ENCODE measurements around the gene GRIK4. TPM values are rescaled to one million over a fixed set of nuclear protein-coding genes. Genes with fewer than 3 reads are reported as not detected.

The GRIK4 gene
- total RNA-seq, 1 donor from 2014 or later, result not detected

GRCh38 chr11:120703358-120704152 lies 192.0 kb downstream of the GRIK4 start:
- peaks cover 5% of the 10 kb centered on the region for H3K27me3 Mint-ChIP-seq
- H3K4me1 Mint-ChIP-seq (ENCODE audit: low read depth), result no peaks in the 10 kb centered on the region
- H3K4me3 Mint-ChIP-seq (ENCODE audit: low read depth), result no peak overlapping the region
- DNase-seq (ENCODE audit: low spot score, unreplicated experiment), result no peak
- TF ChIP-seq, protein P1, sequence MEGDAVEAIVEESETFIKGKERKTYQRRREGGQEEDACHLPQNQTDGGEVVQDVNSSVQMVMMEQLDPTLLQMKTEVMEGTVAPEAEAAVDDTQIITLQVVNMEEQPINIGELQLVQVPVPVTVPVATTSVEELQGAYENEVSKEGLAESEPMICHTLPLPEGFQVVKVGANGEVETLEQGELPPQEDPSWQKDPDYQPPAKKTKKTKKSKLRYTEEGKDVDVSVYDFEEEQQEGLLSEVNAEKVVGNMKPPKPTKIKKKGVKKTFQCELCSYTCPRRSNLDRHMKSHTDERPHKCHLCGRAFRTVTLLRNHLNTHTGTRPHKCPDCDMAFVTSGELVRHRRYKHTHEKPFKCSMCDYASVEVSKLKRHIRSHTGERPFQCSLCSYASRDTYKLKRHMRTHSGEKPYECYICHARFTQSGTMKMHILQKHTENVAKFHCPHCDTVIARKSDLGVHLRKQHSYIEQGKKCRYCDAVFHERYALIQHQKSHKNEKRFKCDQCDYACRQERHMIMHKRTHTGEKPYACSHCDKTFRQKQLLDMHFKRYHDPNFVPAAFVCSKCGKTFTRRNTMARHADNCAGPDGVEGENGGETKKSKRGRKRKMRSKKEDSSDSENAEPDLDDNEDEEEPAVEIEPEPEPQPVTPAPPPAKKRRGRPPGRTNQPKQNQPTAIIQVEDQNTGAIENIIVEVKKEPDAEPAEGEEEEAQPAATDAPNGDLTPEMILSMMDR (IDR thresholded peaks at IDR 0.05; ENCODE audit: unreplicated experiment), result no peak
- peaks cover 3% of the 10 kb centered on the region for H3K9me3 Mint-ChIP-seq (ENCODE audit: low read depth)
- no peaks in the 10 kb centered on the region for H3K36me3 Mint-ChIP-seq (ENCODE audit: insufficient read depth)
- no peak overlapping the region for H3K27ac Mint-ChIP-seq

DNA sequence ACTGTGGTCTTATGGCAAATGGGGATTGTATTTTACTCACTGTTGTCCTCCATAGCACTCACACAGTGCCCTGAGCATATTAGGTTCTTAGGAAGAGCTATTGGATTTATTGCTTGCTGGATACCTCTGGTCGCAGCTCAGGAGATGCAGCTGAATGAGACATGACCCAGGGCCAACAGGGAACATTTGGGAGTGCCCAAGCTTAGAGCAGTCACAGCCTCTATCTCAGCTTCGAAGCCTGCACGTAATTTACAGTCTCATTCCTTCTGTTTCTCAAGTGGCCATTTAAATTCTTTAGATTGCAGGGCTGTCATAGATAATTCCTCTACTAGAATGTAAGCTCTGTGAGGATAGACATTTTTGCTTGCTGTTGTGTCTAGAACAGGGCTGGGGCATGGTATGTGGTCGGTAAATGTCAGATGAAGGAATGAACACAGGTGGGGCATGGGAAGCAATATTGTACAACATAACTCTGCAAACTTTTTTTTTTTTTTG lies 192.8 kb downstream of the GRIK4 start:
- Mint-ChIP-seq H3K27ac (no peak overlapping the region), H3K9me3 (ENCODE audit: low read depth) (peaks cover 3% of the 10 kb centered on the region), H3K4me1 (ENCODE audit: low read depth) (no peaks in the 10 kb centered on the region), H3K4me3 (ENCODE audit: low read depth) (no peak overlapping the region), H3K27me3 (peaks cover 5% of the 10 kb centered on the region), H3K36me3 (ENCODE audit: insufficient read depth) (no peaks in the 10 kb centered on the region)
- DNase-seq (ENCODE audit: low spot score, unreplicated experiment), result no peak
- TF ChIP-seq, protein P1 (IDR thresholded peaks at IDR 0.05; ENCODE audit: unreplicated experiment), result no peak

GRCh38 chr11:120706257-120706656 lies 194.7 kb downstream of the GRIK4 start:
- Mint-ChIP-seq H3K4me1 (ENCODE audit: low read depth) (peaks cover 9% of the 10 kb centered on the region), H3K27ac (no peak overlapping the region), H3K36me3 (ENCODE audit: insufficient read depth) (no peaks in the 10 kb centered on the region), H3K9me3 (ENCODE audit: low read depth) (peaks cover 3% of the 10 kb centered on the region), H3K27me3 (peaks cover 5% of the 10 kb centered on the region), H3K4me3 (ENCODE audit: low read depth) (no peak overlapping the region)
- no peak for DNase-seq (ENCODE audit: low spot score, unreplicated experiment)
- TF ChIP-seq, protein P1 (IDR thresholded peaks at IDR 0.05; ENCODE audit: unreplicated experiment), result no peak

DNA sequence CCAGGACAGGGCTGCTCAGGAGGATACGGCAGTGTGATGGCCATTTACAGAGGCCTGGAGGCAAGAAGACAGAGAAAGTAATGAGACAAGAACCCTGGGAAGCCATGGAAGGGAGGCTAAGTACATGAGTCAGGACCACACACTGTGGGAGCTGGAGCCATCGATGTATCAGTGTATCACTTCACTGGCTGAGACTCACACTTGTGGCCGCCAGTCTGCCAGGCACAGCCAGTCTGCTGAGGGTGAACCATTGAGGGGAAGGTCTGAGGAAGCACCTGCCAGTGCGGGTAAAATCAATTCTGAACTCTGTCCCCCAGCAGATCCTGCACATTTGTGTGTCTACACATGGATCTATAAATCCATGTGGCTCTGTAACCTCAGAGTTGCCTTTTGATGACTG lies 195.6 kb downstream of the GRIK4 start:
- no peak overlapping the region for H3K27ac Mint-ChIP-seq
- peaks cover 9% of the 10 kb centered on the region for H3K4me1 Mint-ChIP-seq (ENCODE audit: low read depth)
- H3K9me3 Mint-ChIP-seq (ENCODE audit: low read depth), result peaks cover 3% of the 10 kb centered on the region
- no peak overlapping the region for H3K4me3 Mint-ChIP-seq (ENCODE audit: low read depth)
- no peaks in the 10 kb centered on the region for H3K36me3 Mint-ChIP-seq (ENCODE audit: insufficient read depth)
- TF ChIP-seq, protein P1 (IDR thresholded peaks at IDR 0.05; ENCODE audit: unreplicated experiment), result no peak
- peaks cover 3% of the 10 kb centered on the region for H3K27me3 Mint-ChIP-seq
- no peak for DNase-seq (ENCODE audit: low spot score, unreplicated experiment)

DNA sequence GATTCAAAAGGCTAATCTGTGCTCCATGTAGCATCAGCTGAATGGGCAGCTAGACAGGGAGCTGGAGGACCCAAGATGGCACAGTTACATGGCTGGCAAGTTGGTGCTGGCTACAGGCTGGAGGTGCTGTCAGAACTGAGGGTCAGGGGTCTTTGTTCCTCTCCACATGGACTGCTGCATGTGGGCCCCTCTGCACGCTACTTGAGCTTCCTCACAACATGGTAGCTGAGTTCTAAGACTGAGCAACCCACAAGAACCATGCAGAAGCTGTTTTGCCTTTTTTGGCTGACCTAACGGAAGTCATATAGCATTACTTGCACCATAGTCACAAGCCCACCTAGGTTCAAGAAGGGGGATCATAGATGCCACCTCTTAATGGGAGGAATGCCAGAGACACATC lies 196.1 kb downstream of the GRIK4 start:
- DNase-seq (ENCODE audit: low spot score, unreplicated experiment), result no peak
- Mint-ChIP-seq H3K27ac (no peak overlapping the region), H3K36me3 (ENCODE audit: insufficient read depth) (no peaks in the 10 kb centered on the region), H3K27me3 (peaks cover under 1% of the 10 kb centered on the region), H3K4me1 (ENCODE audit: low read depth) (peaks cover 9% of the 10 kb centered on the region), H3K4me3 (ENCODE audit: low read depth) (no peak overlapping the region), H3K9me3 (ENCODE audit: low read depth) (peaks cover 3% of the 10 kb centered on the region)
- TF ChIP-seq, protein P1 (IDR thresholded peaks at IDR 0.05; ENCODE audit: unreplicated experiment), result no peak
